DLD1 (cell line): ENCODE results near the gene BLTP1.

Source experiments
- in situ Hi-C: cut with HindIII; loops from 2 replicates; pipeline ENCODE4 v1.10.0; 2017; ENCODE audit warnings: low sequenced_read_pairs

Gene BLTP1

GRCh38 chr4:122170775-122171174 is 18.6 kb downstream of the BLTP1 start:
- in situ Hi-C loops = no loop called here

GRCh38 chr4:122171323-122171722 is 19.2 kb downstream of the BLTP1 start:
- in situ Hi-C loops = no loop called here

- in situ Hi-C loops = no loop called here
These were observed 20.1 kb downstream of the BLTP1 start for GRCh38 chr4:122172266-122172665.

- in situ Hi-C loops = no loop called here
These were observed 26.8 kb downstream of the BLTP1 start for GRCh38 chr4:122178961-122179360.

- in situ Hi-C loops = no loop called here
These were observed 43.6 kb downstream of the BLTP1 start for GRCh38 chr4:122195718-122196117.
